Activated CD8-positive, alpha-beta memory T cell treated with anti-CD3 and anti-CD28 coated beads, Interleukin-2, amount 50 U/mL, for 24 hours (primary cell): ENCODE results near the gene RIPK4.
"Not testable (repeated sequence)": the region's sequence is repeated elsewhere in the genome, so short reads cannot be mapped to it uniquely, and the experiment has no call there.

ENCODE experiments used
- DNase-seq: peaks from one replicate; pipeline ENCODE4 v3.0.0-alpha.2; 2020; ENCODE audit errors: extremely low read depth

RIPK4 gene

GRCh38 chr21:41795726-41796125 is 28.9 kb upstream of the RIPK4 start:
- DNase-seq = no peak

GRCh38 chr21:41794600-41794999 is 27.7 kb upstream of the RIPK4 start:
- no peak for DNase-seq

- DNase-seq = no peak
These were observed 25.9 kb upstream of the RIPK4 start for GRCh38 chr21:41792711-41793110.

- DNase-seq = no peak
These were observed 19.7 kb upstream of the RIPK4 start for GRCh38 chr21:41786509-41786987.

- not testable (repeated sequence) for DNase-seq
These were observed 18.4 kb upstream of the RIPK4 start for GRCh38 chr21:41785262-41785661.

GRCh38 chr21:41784456-41785102 is 17.7 kb upstream of the RIPK4 start:
- DNase-seq = no peak

- DNase-seq = no peak
These were observed 16.8 kb upstream of the RIPK4 start for GRCh38 chr21:41783476-41784180.

- no peak for DNase-seq
These were observed 14.2 kb upstream of the RIPK4 start for GRCh38 chr21:41781050-41781410.

- DNase-seq = no peak
These were observed 13.6 kb upstream of the RIPK4 start for GRCh38 chr21:41780337-41781049.

GRCh38 chr21:41779659-41780058 is 12.8 kb upstream of the RIPK4 start:
- no peak for DNase-seq

- no peak for DNase-seq
These were observed 12.2 kb upstream of the RIPK4 start for GRCh38 chr21:41778930-41779600.

- DNase-seq = no peak
These were observed 11.3 kb upstream of the RIPK4 start for GRCh38 chr21:41777951-41778815.

- no peak for DNase-seq
These were observed 9.9 kb upstream of the RIPK4 start for GRCh38 chr21:41776778-41777177.

- DNase-seq = no peak
These were observed 8.3 kb upstream of the RIPK4 start for GRCh38 chr21:41775149-41775472.

- no peak for DNase-seq
These were observed 7.8 kb upstream of the RIPK4 start for GRCh38 chr21:41774467-41775148.

- DNase-seq = no peak
These were observed 5.7 kb upstream of the RIPK4 start for GRCh38 chr21:41772351-41773080.

- no peak for DNase-seq
These were observed 4.7 kb upstream of the RIPK4 start for GRCh38 chr21:41771625-41771945.

- no peak for DNase-seq
These were observed 4.2 kb upstream of the RIPK4 start for GRCh38 chr21:41770901-41771624.

GRCh38 chr21:41769933-41770332 is 3.1 kb upstream of the RIPK4 start:
- DNase-seq = no peak

- DNase-seq = no peak
These were observed 2.7 kb upstream of the RIPK4 start for GRCh38 chr21:41769521-41769920.
